ENCODE data around the gene MRPS18A. TPM values are rescaled to one million over a fixed set of nuclear protein-coding genes. Genes with fewer than 3 reads are reported as not detected.

Gene MRPS18A
- total RNA-seq, 3 donors from 2014 or later, result 37.7 to 63.2 (median 40.6) TPM

DNA sequence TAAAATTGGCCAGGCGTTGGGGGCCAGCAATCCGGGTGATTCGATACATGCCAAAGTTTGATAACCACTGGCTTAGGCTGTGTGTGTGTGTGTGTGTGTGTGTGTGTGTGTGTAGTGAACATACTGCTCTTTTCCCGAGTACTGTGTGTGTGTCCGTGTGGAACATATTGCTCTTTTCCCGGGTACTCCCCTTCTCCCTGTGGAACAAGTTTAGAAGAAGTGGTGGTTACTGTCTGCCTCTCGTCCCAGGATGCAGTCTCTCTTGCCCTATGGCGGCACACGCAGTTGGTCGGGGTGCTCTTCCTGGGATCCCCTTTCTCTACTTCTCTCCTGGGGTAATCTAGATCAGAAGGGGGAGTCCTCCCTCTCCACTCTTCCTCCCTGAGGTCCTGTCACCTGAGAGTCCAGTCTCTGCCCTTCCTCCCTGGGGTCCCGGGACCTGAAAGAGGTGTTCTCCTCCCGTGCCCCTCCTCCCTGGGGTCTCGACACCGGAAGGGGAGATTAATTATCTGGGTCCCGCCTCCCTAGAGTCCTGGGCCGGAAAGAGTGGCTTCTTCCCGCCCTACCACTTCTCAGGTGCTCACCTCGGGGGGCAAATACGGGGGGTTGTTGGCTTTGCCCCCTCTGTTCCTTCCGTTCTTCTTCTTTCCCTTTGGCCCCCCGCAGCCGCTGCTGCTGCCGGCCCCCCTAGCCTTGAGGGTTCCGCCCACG is 59.0 kb downstream of the MRPS18A start:
- H3K9me3 ChIP-seq, result no peaks in the 10 kb centered on the region
- H3K27me3 ChIP-seq, result no peaks in the 10 kb centered on the region
- peak overlapping the region; percentile 90 to 99 (median 95) for H3K4me3 ChIP-seq
- TF ChIP-seq POLR2AphosphoS5 (IDR thresholded peaks at IDR 0.05) (peak in 2 of 3 donors; percentile 38 to 44), POLR2A (IDR thresholded peaks at IDR 0.05) (no peak)
- intact Hi-C loops (cut with DNase I; ENCODE audit: low total_unique reads), result loop anchor here (2.0 kb wide), 1 partner anchor 58 kb away; no protein-coding TSS in a partner anchor
- peaks cover 4% of the 10 kb centered on the region in 2 donors for H3K4me1 ChIP-seq
- DNase-seq (ENCODE audit: low spot score in 2 of 2), result peak in 1 of 2 donors; percentile 45
- peak overlapping the region; percentile 98 for H3K27ac ChIP-seq
- H3K36me3 ChIP-seq, result no peaks in the 10 kb centered on the region

DNA sequence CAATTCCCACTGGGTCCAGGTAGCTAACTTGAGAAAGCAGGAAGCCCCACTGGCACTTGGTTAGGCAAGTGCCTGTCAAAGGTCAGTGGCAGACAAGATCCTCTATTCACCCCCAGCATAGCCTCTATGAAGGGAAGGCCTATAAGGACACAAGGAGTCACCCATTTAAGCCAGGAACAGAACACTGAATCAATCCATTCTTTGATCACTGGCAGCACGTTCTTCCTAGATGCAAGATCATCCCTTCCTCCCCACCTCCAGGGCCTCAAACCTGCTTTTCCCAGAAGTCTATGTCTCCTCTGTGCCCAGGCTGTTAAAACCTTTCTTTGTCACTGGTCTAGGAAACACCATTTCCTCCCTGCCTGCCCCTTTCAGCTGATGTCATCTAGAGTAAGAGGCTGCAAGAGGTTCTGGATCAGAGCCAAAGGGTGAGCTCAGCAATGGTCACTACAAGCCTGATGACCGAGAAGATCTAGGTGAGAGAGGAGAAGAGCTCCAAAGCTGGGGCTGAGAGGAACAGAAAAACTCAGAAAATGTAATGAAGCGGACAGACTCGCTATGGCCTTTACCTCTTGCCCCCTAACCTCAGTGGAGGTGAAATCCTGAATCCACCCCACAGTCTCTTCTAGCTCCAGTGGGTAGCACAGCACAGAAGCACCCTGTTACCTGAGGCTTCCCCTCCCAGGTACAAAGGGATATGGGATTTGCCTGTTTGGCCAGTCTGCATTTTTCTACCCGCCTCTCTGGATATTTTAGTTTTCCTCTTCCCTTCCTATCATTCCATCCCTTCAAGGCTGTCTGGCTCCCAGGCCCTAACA is 60.4 kb downstream of the MRPS18A start:
- TF ChIP-seq, protein P1, sequence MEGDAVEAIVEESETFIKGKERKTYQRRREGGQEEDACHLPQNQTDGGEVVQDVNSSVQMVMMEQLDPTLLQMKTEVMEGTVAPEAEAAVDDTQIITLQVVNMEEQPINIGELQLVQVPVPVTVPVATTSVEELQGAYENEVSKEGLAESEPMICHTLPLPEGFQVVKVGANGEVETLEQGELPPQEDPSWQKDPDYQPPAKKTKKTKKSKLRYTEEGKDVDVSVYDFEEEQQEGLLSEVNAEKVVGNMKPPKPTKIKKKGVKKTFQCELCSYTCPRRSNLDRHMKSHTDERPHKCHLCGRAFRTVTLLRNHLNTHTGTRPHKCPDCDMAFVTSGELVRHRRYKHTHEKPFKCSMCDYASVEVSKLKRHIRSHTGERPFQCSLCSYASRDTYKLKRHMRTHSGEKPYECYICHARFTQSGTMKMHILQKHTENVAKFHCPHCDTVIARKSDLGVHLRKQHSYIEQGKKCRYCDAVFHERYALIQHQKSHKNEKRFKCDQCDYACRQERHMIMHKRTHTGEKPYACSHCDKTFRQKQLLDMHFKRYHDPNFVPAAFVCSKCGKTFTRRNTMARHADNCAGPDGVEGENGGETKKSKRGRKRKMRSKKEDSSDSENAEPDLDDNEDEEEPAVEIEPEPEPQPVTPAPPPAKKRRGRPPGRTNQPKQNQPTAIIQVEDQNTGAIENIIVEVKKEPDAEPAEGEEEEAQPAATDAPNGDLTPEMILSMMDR (IDR thresholded peaks at IDR 0.05), result no peak
- TF ChIP-seq POLR2AphosphoS5 (IDR thresholded peaks at IDR 0.05), result peak in 1 of 3 donors; percentile 53
- H3K9me3 ChIP-seq, result no peaks in the 10 kb centered on the region
- intact Hi-C loops (cut with DNase I; ENCODE audit: low total_unique reads), result no loop called here
- peak in 1 of 2 donors; percentile 62 for DNase-seq (ENCODE audit: low spot score in 2 of 2)
- H3K4me3 ChIP-seq, result peak overlapping the region in 1 of 3 donors; percentile 90
- peak overlapping the region; percentile 98 for H3K27ac ChIP-seq
- H3K36me3 ChIP-seq, result no peaks in the 10 kb centered on the region
- H3K27me3 ChIP-seq, result no peaks in the 10 kb centered on the region
- peaks cover 4% of the 10 kb centered on the region in 2 donors for H3K4me1 ChIP-seq

DNA sequence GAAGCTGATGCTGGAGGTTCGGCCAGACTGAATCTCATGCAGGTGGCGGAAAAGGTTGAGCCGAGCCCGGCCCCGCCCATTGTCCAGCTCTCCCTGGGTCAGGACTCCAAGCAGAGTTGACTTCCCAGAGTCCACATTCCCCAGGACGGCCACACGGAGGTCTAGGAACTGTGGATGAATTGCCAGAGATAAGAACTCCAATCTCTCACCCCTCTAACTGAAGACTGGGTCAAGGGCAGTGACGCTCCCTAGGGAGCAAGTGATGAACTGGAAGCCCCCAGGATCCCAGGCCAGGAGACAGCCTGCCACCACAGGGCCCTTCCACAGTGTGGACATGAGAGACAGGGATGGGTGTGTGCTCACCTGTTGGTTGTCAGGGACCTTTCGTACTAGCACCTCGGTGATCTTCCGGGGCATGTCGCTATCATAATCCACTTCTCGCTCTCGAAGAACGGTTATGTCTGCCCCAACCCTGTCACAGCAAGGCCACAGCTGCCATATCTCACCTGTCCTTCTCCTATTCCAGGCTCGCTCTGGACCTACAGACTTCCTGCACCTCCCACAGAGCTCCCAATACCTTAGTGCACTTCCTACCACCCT is 62.1 kb downstream of the MRPS18A start:
- Histone ChIP-seq H3K36me3 (no peaks in the 10 kb centered on the region), H3K27me3 (no peaks in the 10 kb centered on the region), H3K4me3 (no peak overlapping the region), H3K27ac (no peak overlapping the region), H3K9me3 (no peaks in the 10 kb centered on the region), H3K4me1 (peaks cover 4% of the 10 kb centered on the region in 2 donors)
- DNase-seq (ENCODE audit: low spot score in 2 of 2), result no peak
- TF ChIP-seq, protein P1 (IDR thresholded peaks at IDR 0.05), result no peak
- no peak for TF ChIP-seq POLR2AphosphoS5 (IDR thresholded peaks at IDR 0.05)
- TF ChIP-seq POLR2A (IDR thresholded peaks at IDR 0.05), result no peak
- intact Hi-C loops (cut with DNase I; ENCODE audit: low total_unique reads), result no loop called here

DNA sequence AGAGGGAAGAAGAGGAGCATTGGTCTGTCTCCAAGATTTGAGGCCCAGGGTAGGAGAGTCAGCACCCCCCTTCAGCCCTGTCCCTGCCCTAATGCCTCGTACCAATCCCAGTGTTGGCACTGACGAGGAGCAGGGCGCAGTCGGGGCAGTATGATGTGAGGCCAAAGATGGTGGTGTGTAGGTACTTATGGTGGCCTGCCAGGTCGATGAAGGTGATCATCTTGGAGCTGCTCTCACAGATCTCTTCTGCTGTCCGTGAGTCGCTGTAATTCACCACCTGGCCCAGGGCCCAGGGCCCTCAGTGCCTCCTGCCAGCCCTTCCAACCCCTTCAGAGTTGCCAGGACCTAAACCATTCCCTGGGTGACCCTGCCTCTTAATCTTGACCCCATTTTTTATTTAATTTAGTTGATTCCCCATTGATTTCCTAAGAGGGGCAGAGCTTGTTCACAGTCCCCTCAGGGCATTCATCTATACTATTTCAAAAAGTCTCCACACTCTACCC is 62.8 kb downstream of the MRPS18A start:
- no peaks in the 10 kb centered on the region for H3K36me3 ChIP-seq
- DNase-seq (ENCODE audit: low spot score in 2 of 2), result no peak
- intact Hi-C loops (cut with DNase I; ENCODE audit: low total_unique reads), result no loop called here

DNA sequence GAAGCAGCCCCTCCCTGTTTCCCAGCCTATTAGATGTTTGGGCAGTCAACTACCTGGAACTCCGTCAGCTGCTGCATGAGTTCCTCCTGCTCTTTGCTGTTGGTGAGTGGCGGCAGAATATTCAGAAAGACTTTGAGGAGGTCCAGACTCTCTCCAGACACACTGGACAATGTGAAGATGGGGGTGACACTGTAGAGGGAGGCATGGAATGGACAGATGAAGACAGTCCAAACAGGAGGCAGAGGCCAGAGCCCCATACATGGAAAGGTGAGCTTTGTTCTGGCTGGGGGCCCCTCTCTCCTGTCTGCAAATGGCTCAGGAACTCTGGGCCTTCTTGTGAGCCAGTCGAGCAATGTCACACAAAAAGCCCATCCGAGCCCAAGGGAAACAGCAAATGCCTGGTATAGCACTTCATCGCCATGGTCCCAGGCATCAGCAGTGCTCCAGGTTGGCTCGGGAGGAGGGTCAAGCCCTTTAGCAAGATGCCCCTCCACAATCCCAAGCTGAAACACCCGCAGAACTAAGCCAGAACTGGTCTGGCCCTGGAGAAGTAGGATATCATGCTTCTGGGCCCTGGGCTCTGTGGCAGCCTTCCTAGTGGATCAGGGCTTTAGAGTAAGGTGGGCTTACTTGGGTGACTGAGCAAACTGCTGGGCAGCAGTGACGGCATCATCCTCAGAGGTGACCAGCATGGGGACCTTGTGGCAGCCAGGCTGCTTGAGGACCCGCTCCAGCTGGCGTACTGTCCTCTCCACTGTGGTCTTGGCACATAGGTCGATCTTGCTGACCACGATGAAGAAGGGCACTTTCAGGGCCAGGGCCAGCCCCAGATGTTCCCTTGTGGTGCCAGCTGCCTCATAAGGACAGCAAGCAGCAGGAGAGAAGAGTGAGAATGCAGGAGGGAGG is 63.5 kb downstream of the MRPS18A start:
- Histone ChIP-seq H3K4me3 (no peak overlapping the region), H3K27me3 (no peaks in the 10 kb centered on the region), H3K4me1 (peaks cover 4% of the 10 kb centered on the region in 2 donors), H3K27ac (no peak overlapping the region), H3K36me3 (no peaks in the 10 kb centered on the region), H3K9me3 (no peaks in the 10 kb centered on the region)
- no peak for DNase-seq (ENCODE audit: low spot score in 2 of 2)
- intact Hi-C loops (cut with DNase I; ENCODE audit: low total_unique reads), result no loop called here
- TF ChIP-seq POLR2AphosphoS5 (IDR thresholded peaks at IDR 0.05), result no peak
- TF ChIP-seq, protein P1 (IDR thresholded peaks at IDR 0.05), result no peak

More for the DNA sequence above, 62.8 kb downstream of the MRPS18A start:
- Histone ChIP-seq H3K27ac (no peak overlapping the region), H3K9me3 (no peaks in the 10 kb centered on the region), H3K4me1 (peaks cover 4% of the 10 kb centered on the region in 2 donors), H3K4me3 (no peak overlapping the region), H3K27me3 (no peaks in the 10 kb centered on the region)
- no peak for TF ChIP-seq POLR2A (IDR thresholded peaks at IDR 0.05)
